ENCODE results near the gene STK32C.

GRCh38 chr10:132206377-132206745 lies 101.4 kb downstream of the STK32C start:
- TF ChIP-seq JUNB (IDR thresholded peaks at IDR 0.05), result no peak
- TF ChIP-seq CHD2 (IDR thresholded peaks at IDR 0.05; ENCODE audit: borderline replicate concordance, low read depth, low read length), result no peak
- no peak for TF ChIP-seq TCF12 (IDR thresholded peaks at IDR 0.05; ENCODE audit: low read depth, low read length)
- no peak for TF ChIP-seq REST (IDR thresholded peaks at IDR 0.05; ENCODE audit: low read depth, low read length)
- TF ChIP-seq CTCF (IDR thresholded peaks at IDR 0.05 in 2 of 3, conservative IDR thresholded peaks at IDR 0.05 in 1 of 3; ENCODE audit: control insufficient read depth in 2 of 3, extremely low read depth in 1 of 3, insufficient read depth in 1 of 3, low read depth in 3 of 3, low read length in 3 of 3), result no peak
- no peak for TF ChIP-seq LARP7 (IDR thresholded peaks at IDR 0.05)
- TF ChIP-seq ZNF274 (IDR thresholded peaks at IDR 0.05; ENCODE audit: insufficient read depth, insufficient read length), result no peak

All from GM12878 (cell line).